Measurements from ENCODE around the gene GRK3.

GRK3 gene

GRCh38 chr22:25669253-25670069 lies 105.0 kb downstream of the GRK3 start:
- no peak for DNase-seq

GRCh38 chr22:25670070-25670461 lies 105.6 kb downstream of the GRK3 start:
- no peak for DNase-seq

GRCh38 chr22:25672289-25673084 lies 108.0 kb downstream of the GRK3 start:
- no peak for DNase-seq

GRCh38 chr22:25673713-25674112 lies 109.2 kb downstream of the GRK3 start:
- DNase-seq, result no peak

- DNase-seq, result no peak
Observed at GRCh38 chr22:25677631-25678030, 113.2 kb downstream of the GRK3 start.

GRCh38 chr22:25680051-25680450 lies 115.6 kb downstream of the GRK3 start:
- no peak for DNase-seq

- DNase-seq, result no peak
Observed at GRCh38 chr22:25680956-25681355, 116.5 kb downstream of the GRK3 start.

- no peak for DNase-seq
Observed at GRCh38 chr22:25682109-25682508, 117.6 kb downstream of the GRK3 start.

- DNase-seq, result no peak
Observed at GRCh38 chr22:25688627-25689026, 124.2 kb downstream of the GRK3 start.

- DNase-seq, result no peak
Observed at GRCh38 chr22:25689631-25690030, 125.2 kb downstream of the GRK3 start.

GRCh38 chr22:25690798-25691197 lies 126.3 kb downstream of the GRK3 start:
- DNase-seq, result no peak

GRCh38 chr22:25692397-25693267 lies 128.2 kb downstream of the GRK3 start:
- no peak for DNase-seq

GRCh38 chr22:25693268-25693565 lies 128.7 kb downstream of the GRK3 start:
- no peak for DNase-seq

- DNase-seq, result no peak
Observed at GRCh38 chr22:25694196-25694907, 129.9 kb downstream of the GRK3 start.

GRCh38 chr22:25695146-25695545 lies 130.7 kb downstream of the GRK3 start:
- no peak for DNase-seq

- DNase-seq, result no peak
Observed at GRCh38 chr22:25696763-25697162, 132.3 kb downstream of the GRK3 start.

- DNase-seq, result no peak
Observed at GRCh38 chr22:25697181-25697664, 132.7 kb downstream of the GRK3 start.

- no peak for DNase-seq
Observed at GRCh38 chr22:25697978-25698377, 133.5 kb downstream of the GRK3 start.

- DNase-seq, result no peak
Observed at GRCh38 chr22:25698461-25698860, 134.0 kb downstream of the GRK3 start.

GRCh38 chr22:25698978-25699377 lies 134.5 kb downstream of the GRK3 start:
- no peak for DNase-seq

GRCh38 chr22:25701056-25701780 lies 136.7 kb downstream of the GRK3 start:
- DNase-seq, result no peak

GRCh38 chr22:25702040-25702439 lies 137.6 kb downstream of the GRK3 start:
- DNase-seq, result no peak
